GM23338 (cell line): Measurements from ENCODE around the gene PMCH. TPM values are rescaled to one million over a fixed set of nuclear protein-coding genes. Genes with fewer than 3 reads are reported as not detected.

Experiments
- ATAC-seq: fragments of 200-7000 bp; cut with Tn5 transposase; 3 replicates; pipeline ENCODE4 v1.9.1; 2020
- DNase-seq: peaks from one replicate; pipeline ENCODE4 v3.0.0-alpha.2; 2015; ENCODE audit warnings: low spot score
- H2AFZ ChIP-seq: fragments of 200-600 bp; sonication (generic); 2 replicates; pipeline ENCODE4 v1.8.0; 2016; ENCODE audit warnings: antibody characterized with exemption, mild to moderate bottlenecking, moderate library complexity
- H3F3A ChIP-seq: fragments of 200-600 bp; sonication (generic); replicated peaks from 2 replicates; pipeline ENCODE4 v1.8.0; 2017; ENCODE audit warnings: antibody characterized with exemption, mixed run types, low read depth
- H3K27ac ChIP-seq: fragments of 200-600 bp; sonication (generic); 2 replicates; pipeline ENCODE4 v1.6.1; 2016; ENCODE audit warnings: low read depth
- H3K27me3 ChIP-seq: fragments of 200-600 bp; sonication (generic); 2 replicates; pipeline ENCODE4 v1.8.0; 2016; ENCODE audit warnings: mild to moderate bottlenecking, mixed run types, moderate library complexity; ENCODE audit not compliant: insufficient read depth
- H3K36me3 ChIP-seq: fragments of 200-600 bp; sonication (generic); 2 replicates; pipeline ENCODE4 v1.8.0; 2016; ENCODE audit warnings: mild to moderate bottlenecking; ENCODE audit not compliant: insufficient read depth
- H3K4me1 ChIP-seq: fragments of 200-600 bp; sonication (generic); 2 replicates; pipeline ENCODE4 v1.8.0; 2016; ENCODE audit warnings: mild to moderate bottlenecking, moderate library complexity; ENCODE audit not compliant: insufficient read depth
- H3K4me2 ChIP-seq: fragments of 200-600 bp; sonication (generic); 2 replicates; pipeline ENCODE4 v1.7.1; 2017; ENCODE audit warnings: mixed run types
- H3K4me3 ChIP-seq: fragments of 200-600 bp; sonication (generic); 2 replicates; pipeline ENCODE4 v1.6.1; 2016; ENCODE audit warnings: mixed run types
- H3K79me2 ChIP-seq: fragments of 200-600 bp; sonication (generic); replicated peaks from 2 replicates; pipeline ENCODE4 v1.8.0; 2017; ENCODE audit warnings: mild to moderate bottlenecking; ENCODE audit not compliant: insufficient read depth
- H3K9me2 ChIP-seq: fragments of 200-600 bp; sonication (generic); 2 replicates; pipeline ENCODE4 v1.8.0; 2017; ENCODE audit not compliant: insufficient read depth
- H4K20me1 ChIP-seq: fragments of 200-600 bp; sonication (generic); replicated peaks from 2 replicates; pipeline ENCODE4 v1.8.0; 2017; ENCODE audit warnings: mild to moderate bottlenecking; ENCODE audit not compliant: insufficient read depth
- H3K27ac Mint-ChIP-seq: 2 replicates; pipeline ENCODE4 v1.8.0; 2020; ENCODE audit warnings: inconsistent platforms, mild to moderate bottlenecking, moderate library complexity, mixed read lengths
- H3K27me3 Mint-ChIP-seq: 3 replicates; pipeline ENCODE4 v1.8.0; 2022; ENCODE audit warnings: low read depth, mild to moderate bottlenecking, moderate library complexity, mixed read lengths, inconsistent platforms; ENCODE audit not compliant: insufficient read depth, poor library complexity
- H3K36me3 Mint-ChIP-seq: 3 replicates; pipeline ENCODE4 v1.8.0; 2021; ENCODE audit warnings: low read depth, mild to moderate bottlenecking, inconsistent platforms, moderate library complexity, mixed read lengths
- H3K4me1 Mint-ChIP-seq: 3 replicates; pipeline ENCODE4 v1.8.0; 2020; ENCODE audit warnings: mild to moderate bottlenecking, inconsistent platforms, mixed read lengths
- H3K4me3 Mint-ChIP-seq: 3 replicates; pipeline ENCODE4 v1.8.0; 2021; ENCODE audit warnings: moderate library complexity, mild to moderate bottlenecking, inconsistent platforms, mixed read lengths
- H3K9me3 Mint-ChIP-seq: 3 replicates; pipeline ENCODE4 v1.8.0; 2020; ENCODE audit warnings: moderate library complexity, mild to moderate bottlenecking, inconsistent platforms, mixed read lengths
- ZNF331 ChIP-seq: fragments of 250-450 bp; sonication (Bioruptor Pico); IDR thresholded peaks from 2 replicates; pipeline ENCODE4 v1.5.0; 2020; ENCODE audit warnings: low read depth, mild to moderate bottlenecking, moderate library complexity
- polyA plus RNA-seq: library from polyadenylated mRNA; unstranded; fragments of >200 nt; fragmentation: Nextera tagmentation; extraction: Ambion mirVana; gene quantifications from 2 replicates; pipeline ENCODE4 v1.2.1, GENCODE V29; 2016
- total RNA-seq: library from RNA; depleted of rRNA; stranded (reverse); fragments of >200 nt; shearing (Covaris generic); gene quantifications from 2 replicates; pipeline ENCODE4 v1.2.3, GENCODE V29; 2014
- TF ChIP-seq, protein P1 (sequence below): fragments of 250-450 bp; sonication (Bioruptor Pico); IDR thresholded peaks from 2 replicates; pipeline ENCODE4 v1.5.0; 2020; ENCODE audit warnings: mild to moderate bottlenecking, moderate library complexity
- TF ChIP-seq, protein P2 (sequence below), 2 experiments: fragments of 200-600 bp in 1 of 2; sonication (generic) in 1 of 2; conservative IDR thresholded peaks; 2 replicates each; pipeline versions ENCODE4 v1.5.1 to v1.6.1; 2016 to 2017; ENCODE audit warnings: antibody characterized with exemption in 2 of 2, low read depth in 2 of 2, mild to moderate bottlenecking in 2 of 2, moderate library complexity in 1 of 2
- TF ChIP-seq, protein P3 (sequence below): IDR thresholded peaks from 2 replicates; pipeline ENCODE4 v1.6.1; 2016; ENCODE audit warnings: antibody characterized with exemption

PMCH gene
- total and polyA plus RNA-seq, 2 experiments from 2014 or later = 1.1 TPM; not detected in 1

DNA sequence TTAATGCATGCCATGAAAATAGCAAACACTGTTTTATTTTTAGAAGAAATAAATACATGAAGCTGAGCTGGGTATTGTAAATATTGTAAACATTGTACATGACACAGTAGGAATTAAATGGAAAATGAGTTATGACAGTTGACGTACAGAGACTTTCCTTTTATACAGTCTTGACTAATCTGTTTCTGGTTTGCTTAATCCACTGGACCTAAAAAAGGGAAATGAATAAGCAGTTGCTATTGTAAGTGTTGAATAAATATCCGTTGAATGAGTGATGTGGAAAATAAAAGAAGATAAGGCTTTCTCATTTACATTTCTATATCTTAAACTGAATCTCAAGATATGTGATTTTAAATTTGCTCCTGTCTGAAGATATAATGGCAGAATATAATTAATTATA, 15.0 kb downstream of the PMCH start (continued):
- TF ChIP-seq, protein P1, sequence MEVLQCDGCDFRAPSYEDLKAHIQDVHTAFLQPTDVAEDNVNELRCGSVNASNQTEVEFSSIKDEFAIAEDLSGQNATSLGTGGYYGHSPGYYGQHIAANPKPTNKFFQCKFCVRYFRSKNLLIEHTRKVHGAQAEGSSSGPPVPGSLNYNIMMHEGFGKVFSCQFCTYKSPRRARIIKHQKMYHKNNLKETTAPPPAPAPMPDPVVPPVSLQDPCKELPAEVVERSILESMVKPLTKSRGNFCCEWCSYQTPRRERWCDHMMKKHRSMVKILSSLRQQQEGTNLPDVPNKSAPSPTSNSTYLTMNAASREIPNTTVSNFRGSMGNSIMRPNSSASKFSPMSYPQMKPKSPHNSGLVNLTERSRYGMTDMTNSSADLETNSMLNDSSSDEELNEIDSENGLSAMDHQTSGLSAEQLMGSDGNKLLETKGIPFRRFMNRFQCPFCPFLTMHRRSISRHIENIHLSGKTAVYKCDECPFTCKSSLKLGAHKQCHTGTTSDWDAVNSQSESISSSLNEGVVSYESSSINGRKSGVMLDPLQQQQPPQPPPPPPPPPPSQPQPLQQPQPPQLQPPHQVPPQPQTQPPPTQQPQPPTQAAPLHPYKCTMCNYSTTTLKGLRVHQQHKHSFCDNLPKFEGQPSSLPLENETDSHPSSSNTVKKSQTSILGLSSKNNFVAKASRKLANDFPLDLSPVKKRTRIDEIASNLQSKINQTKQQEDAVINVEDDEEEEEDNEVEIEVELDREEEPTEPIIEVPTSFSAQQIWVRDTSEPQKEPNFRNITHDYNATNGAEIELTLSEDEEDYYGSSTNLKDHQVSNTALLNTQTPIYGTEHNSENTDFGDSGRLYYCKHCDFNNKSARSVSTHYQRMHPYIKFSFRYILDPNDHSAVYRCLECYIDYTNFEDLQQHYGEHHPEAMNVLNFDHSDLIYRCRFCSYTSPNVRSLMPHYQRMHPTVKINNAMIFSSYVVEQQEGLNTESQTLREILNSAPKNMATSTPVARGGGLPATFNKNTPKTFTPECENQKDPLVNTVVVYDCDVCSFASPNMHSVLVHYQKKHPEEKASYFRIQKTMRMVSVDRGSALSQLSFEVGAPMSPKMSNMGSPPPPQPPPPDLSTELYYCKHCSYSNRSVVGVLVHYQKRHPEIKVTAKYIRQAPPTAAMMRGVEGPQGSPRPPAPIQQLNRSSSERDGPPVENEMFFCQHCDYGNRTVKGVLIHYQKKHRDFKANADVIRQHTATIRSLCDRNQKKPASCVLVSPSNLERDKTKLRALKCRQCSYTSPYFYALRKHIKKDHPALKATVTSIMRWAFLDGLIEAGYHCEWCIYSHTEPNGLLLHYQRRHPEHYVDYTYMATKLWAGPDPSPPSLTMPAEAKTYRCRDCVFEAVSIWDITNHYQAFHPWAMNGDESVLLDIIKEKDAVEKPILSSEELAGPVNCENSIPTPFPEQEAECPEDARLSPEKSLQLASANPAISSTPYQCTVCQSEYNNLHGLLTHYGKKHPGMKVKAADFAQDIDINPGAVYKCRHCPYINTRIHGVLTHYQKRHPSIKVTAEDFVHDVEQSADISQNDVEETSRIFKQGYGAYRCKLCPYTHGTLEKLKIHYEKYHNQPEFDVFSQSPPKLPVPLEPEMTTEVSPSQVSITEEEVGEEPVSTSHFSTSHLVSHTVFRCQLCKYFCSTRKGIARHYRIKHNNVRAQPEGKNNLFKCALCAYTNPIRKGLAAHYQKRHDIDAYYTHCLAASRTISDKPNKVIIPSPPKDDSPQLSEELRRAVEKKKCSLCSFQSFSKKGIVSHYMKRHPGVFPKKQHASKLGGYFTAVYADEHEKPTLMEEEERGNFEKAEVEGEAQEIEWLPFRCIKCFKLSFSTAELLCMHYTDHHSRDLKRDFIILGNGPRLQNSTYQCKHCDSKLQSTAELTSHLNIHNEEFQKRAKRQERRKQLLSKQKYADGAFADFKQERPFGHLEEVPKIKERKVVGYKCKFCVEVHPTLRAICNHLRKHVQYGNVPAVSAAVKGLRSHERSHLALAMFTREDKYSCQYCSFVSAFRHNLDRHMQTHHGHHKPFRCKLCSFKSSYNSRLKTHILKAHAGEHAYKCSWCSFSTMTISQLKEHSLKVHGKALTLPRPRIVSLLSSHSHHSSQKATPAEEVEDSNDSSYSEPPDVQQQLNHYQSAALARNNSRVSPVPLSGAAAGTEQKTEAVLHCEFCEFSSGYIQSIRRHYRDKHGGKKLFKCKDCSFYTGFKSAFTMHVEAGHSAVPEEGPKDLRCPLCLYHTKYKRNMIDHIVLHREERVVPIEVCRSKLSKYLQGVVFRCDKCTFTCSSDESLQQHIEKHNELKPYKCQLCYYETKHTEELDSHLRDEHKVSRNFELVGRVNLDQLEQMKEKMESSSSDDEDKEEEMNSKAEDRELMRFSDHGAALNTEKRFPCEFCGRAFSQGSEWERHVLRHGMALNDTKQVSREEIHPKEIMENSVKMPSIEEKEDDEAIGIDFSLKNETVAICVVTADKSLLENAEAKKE (CRISPR knock-in tag) = no peak
- TF ChIP-seq, protein P2, sequence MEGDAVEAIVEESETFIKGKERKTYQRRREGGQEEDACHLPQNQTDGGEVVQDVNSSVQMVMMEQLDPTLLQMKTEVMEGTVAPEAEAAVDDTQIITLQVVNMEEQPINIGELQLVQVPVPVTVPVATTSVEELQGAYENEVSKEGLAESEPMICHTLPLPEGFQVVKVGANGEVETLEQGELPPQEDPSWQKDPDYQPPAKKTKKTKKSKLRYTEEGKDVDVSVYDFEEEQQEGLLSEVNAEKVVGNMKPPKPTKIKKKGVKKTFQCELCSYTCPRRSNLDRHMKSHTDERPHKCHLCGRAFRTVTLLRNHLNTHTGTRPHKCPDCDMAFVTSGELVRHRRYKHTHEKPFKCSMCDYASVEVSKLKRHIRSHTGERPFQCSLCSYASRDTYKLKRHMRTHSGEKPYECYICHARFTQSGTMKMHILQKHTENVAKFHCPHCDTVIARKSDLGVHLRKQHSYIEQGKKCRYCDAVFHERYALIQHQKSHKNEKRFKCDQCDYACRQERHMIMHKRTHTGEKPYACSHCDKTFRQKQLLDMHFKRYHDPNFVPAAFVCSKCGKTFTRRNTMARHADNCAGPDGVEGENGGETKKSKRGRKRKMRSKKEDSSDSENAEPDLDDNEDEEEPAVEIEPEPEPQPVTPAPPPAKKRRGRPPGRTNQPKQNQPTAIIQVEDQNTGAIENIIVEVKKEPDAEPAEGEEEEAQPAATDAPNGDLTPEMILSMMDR (conservative IDR thresholded peaks at IDR 0.05; ENCODE audit: low read depth in 2 of 2) = no peak
- TF ChIP-seq ZNF331 (CRISPR knock-in tag) = no peak
- TF ChIP-seq, protein P3, sequence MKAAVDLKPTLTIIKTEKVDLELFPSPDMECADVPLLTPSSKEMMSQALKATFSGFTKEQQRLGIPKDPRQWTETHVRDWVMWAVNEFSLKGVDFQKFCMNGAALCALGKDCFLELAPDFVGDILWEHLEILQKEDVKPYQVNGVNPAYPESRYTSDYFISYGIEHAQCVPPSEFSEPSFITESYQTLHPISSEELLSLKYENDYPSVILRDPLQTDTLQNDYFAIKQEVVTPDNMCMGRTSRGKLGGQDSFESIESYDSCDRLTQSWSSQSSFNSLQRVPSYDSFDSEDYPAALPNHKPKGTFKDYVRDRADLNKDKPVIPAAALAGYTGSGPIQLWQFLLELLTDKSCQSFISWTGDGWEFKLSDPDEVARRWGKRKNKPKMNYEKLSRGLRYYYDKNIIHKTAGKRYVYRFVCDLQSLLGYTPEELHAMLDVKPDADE = no peak

DNA sequence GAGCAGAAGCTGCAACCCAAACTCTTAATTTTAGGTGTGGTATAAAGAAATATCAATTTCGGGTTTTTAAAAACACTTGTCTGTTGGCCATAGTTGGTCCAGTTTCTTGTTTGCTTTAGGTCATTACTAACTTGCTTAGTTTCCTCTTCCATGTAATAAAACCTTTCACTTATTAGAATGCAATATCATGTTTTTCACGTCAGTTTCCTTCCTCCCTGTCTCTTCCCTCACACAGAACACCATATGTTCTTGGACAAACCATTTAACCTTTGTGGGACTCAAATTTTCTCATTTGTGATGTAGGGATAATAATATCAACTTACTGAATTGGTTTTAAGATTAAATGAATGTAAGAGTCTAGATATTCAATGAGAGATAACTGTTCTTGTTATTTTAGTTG, 22.9 kb downstream of the PMCH start:
- H3K27ac ChIP-seq = no peak overlapping the region
- no peaks in the 10 kb centered on the region for H3K36me3 ChIP-seq
- no peaks in the 10 kb centered on the region for H3K27me3 ChIP-seq
- DNase-seq (no peak), ATAC-seq (no peak)
- Mint-ChIP-seq H3K4me1 (no peaks in the 10 kb centered on the region), H3K9me3 (no peaks in the 10 kb centered on the region), H3K36me3 (no peaks in the 10 kb centered on the region; the same call in 2 of the 3 replicates), H3K27me3 (no peaks in the 10 kb centered on the region), H3K27ac (no peak overlapping the region), H3K4me3 (no peak overlapping the region)
- H3K4me1 ChIP-seq = no peaks in the 10 kb centered on the region
- H2AFZ ChIP-seq = no peak overlapping the region
- H3K4me3 ChIP-seq = no peak overlapping the region
- H3K79me2 ChIP-seq = no peaks in the 10 kb centered on the region
- H3K9me2 ChIP-seq = no peaks in the 10 kb centered on the region
- H3K4me2 ChIP-seq = no peak overlapping the region
- H3F3A ChIP-seq = no peaks in the 10 kb centered on the region
- no peaks in the 10 kb centered on the region for H4K20me1 ChIP-seq
- TF ChIP-seq, protein P3 = no peak
- TF ChIP-seq, protein P1 (CRISPR knock-in tag) = no peak
